HEK293T (cell line): ENCODE data around the gene CCDC40.

Source experiments
- ARNT ChIP-seq: fragments of 450-650 bp; IDR thresholded peaks from 2 replicates; pipeline ENCODE4 v1.6.1; 2017; ENCODE audit warnings: mild to moderate bottlenecking
- CTBP1 ChIP-seq: fragments of 450-650 bp; IDR thresholded peaks from 2 replicates; pipeline ENCODE4 v1.6.1; 2016; ENCODE audit warnings: borderline replicate concordance
- FOXM1 ChIP-seq: fragments of 450-650 bp; IDR thresholded peaks from 2 replicates; pipeline ENCODE4 v1.6.1; 2017; ENCODE audit warnings: mild to moderate bottlenecking, borderline replicate concordance
- HDGF ChIP-seq: fragments of 450-650 bp; IDR thresholded peaks from 2 replicates; pipeline ENCODE4 v1.6.1; 2017; ENCODE audit warnings: antibody characterized with exemption, borderline replicate concordance
- L3MBTL2 ChIP-seq: fragments of 450-650 bp; conservative IDR thresholded peaks from 2 replicates; pipeline ENCODE4 v1.6.1; 2016; ENCODE audit warnings: mild to moderate bottlenecking
- NFRKB ChIP-seq: fragments of 450-650 bp; IDR thresholded peaks from 2 replicates; pipeline ENCODE4 v1.6.1; 2016; ENCODE audit warnings: mild to moderate bottlenecking, moderate library complexity
- SP1 ChIP-seq: fragments of 450-650 bp; IDR thresholded peaks from 2 replicates; pipeline ENCODE4 v1.6.1; 2017

- no peak for TF ChIP-seq SP1
- no peak for TF ChIP-seq FOXM1
- TF ChIP-seq ARNT = no peak
- TF ChIP-seq CTBP1 = no peak
- TF ChIP-seq NFRKB = no peak
- no peak for TF ChIP-seq L3MBTL2
- TF ChIP-seq HDGF = no peak
Measured at GRCh38 chr17:80055597-80055996, 19.2 kb downstream of the CCDC40 start.
